ENCODE results near the gene CCDC3.

Gene CCDC3

DNA sequence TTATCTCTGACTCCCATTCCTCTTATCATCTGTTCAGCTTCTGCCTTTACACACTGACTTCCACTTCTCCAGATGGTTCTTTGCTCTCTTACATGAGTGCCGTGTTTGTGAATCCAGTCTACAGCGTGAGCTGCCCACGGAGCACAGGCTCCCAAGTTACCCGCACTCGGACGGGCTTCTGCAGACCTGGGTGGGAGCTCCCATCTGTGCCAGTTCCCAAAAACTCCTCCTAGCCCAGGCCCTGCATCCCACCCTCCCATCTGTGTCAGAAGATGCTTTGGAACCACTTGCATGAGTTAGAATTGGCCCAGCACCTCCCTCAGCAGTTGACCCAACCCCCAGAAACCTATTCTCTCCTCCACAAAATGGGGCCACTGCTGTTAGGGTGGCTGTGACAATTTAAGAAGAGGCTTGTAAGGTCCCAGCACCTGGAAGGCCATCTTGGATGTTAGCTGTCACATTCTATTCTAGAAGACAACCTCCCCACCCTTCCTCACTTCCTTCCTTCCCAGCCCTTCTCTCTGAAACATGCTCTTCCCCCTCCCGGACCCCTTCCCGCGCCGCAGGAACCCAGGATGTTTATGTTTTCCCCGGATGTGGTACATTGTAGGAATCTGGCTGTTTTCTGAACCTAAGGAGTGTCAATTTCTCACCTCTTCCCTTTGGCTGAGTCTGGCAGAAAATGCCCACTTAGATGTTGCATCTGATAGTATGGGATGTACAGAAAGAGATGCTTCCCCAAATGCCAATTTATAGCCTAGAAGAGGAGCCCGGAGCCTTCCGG is 79.2 kb downstream of the CCDC3 start:
- no peak for DNase-seq (ENCODE audit: low read depth)

DNA sequence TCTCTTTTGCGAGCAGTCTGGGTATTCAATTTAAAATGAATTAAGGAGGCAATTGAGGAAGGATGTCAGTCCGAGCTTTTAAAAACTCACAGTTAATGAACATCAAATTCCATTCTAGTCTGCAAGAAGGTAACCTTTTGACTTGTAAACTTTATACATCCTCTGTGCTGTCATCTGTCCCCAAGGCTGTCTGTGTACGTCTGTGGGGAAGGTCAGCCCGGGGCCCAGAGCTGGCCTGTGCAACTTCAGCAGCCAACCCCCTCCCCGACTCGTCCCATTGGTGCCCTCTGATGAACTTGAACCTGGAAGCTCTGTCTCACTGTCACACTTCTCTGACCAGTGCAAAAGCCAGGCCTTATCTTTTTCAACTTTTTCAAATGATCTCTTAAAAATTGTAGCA is 80.3 kb downstream of the CCDC3 start:
- DNase-seq (ENCODE audit: low read depth): no peak

DNA sequence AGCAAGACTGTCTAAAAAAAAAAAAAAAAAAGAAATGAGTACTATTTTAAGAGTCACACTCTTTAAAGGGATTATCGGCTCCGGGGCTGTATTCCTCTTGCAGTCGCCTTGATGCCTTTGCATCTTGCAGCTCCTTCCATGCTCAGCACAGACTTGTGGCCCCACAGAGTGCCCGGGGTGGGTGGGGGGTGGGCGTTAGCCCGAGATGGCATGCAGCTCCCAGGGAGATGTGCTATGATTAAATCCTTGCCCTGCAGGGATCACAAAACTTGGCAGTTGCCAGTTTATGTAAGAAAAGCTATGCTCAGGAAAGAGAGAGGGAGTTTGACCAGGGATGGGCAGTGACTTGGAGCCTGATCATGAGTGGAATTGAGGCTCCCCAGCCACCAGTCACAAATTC is 81.9 kb downstream of the CCDC3 start:
- DNase-seq (ENCODE audit: low read depth): no peak

DNA sequence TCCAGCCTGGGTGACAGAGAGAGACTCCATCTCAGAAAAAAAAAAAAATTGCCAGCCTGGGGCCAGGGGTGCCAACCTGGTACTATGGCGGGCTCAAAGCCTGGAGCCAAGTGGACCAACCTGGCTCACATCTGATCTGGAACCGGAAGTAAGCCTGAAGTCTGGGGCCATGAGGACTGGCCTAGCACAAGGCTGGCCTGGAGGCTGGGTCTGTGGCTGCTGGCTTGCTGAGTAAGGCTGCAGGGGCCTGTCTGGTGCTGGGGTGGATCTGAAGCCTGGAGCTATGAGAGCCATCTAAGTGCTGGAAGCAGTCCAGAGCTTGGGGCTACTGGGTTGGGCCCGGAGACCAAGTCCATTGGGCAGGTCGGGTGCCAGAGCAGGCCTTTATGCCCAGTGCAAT is 84.9 kb downstream of the CCDC3 start:
- no peak for DNase-seq (ENCODE audit: low read depth)

DNA sequence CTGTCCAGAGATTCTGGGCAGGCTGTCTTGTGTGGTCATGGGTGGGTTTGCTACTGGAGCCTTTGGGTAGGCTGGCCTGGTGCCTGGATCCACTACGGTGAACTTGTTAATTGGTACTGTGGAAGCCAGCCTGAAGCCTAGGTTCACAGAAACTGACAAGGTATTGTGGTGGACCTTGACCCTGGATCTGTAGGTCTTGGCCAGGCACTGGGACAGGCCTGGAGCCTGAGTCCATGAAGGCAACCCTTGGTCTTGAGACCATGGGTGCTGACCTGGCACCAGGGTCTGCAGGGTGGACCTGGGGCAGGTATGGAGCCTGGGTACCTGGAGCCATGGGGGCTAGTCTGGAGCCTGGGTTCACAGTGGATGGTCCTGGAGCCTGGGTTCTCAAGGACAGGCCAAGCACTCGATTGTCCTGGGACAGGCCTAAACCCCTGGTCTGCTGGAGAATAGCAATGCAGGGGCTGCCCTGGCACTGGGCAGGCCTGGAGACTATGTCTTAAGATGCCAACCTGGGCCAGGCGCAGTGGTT is 85.8 kb downstream of the CCDC3 start:
- no peak for DNase-seq (ENCODE audit: low read depth)

DNA sequence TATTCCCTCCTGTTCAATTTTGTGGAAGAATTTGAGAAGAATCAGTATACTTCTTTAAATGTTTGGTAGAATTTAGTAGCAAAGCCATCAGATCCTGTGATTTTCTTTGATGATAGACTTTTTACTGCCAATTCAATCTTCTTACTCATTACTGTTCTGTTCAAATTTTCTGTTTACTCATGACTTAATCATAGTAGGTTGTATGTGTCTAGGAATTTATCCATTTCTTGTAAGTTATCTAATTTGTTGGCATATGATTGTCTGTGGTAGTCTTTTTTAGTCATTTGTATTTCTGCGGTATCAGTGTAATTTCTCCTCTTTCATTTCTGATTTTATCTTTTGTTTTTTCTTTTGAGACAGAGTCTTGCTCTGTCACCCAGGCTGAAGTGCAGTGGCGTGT is 87.4 kb downstream of the CCDC3 start:
- DNase-seq (ENCODE audit: low read depth): no peak

DNA sequence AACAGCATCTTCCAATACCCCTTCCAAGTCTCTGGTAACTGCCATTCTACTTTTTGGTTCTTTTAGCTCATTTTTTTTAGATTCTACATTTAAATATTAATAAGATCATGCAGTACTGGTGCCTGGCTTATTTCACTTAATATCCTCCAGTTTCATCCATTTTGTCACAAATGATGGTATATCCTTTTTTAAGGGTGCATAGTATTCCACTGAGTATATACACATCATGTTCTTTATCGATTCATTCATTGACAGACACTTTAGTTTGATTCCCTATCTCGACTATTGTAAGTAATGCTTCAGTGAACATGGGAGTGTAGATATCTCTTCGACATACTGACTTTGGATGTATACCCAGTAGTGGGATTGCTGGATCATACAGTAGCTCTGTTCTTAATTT is 89.7 kb downstream of the CCDC3 start:
- DNase-seq (ENCODE audit: low read depth): no peak

DNA sequence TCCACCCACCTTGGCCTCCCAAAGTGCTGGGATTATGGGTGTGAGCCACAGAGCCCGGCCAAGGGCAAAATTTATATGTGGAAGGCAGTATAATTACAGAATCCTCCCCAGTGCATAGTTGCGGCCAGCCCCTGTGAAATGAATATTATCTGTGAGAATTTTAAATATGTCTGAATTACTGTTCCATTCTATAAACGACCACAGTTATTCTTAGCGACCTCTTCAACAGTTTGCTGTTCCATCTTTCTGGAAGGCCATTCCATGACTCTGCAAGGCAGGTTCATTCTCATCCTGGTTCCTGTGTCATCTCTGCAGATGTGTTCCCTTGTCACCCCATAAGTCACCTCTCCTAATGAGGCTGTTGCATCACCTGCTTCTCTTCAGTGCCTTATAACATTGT is 90.7 kb downstream of the CCDC3 start:
- no peak for DNase-seq (ENCODE audit: low read depth)

DNA sequence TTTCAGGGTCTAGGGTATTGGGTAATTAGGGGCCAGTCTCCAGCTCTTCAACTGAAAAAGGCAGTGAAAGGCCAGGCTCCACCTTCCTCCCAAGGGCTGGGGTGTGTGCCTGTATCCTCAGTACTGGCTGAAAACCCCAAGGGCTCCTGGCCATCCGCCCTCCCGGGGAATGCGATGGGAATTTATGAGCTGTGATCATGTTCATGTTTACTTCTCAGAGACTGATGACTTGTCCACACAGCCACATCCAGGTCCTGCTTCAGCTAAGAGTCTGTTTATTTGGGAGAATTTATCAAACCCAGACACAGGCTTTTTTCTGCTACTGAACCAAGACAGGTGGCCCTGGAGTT is 91.7 kb downstream of the CCDC3 start:
- DNase-seq (ENCODE audit: low read depth): no peak

DNA sequence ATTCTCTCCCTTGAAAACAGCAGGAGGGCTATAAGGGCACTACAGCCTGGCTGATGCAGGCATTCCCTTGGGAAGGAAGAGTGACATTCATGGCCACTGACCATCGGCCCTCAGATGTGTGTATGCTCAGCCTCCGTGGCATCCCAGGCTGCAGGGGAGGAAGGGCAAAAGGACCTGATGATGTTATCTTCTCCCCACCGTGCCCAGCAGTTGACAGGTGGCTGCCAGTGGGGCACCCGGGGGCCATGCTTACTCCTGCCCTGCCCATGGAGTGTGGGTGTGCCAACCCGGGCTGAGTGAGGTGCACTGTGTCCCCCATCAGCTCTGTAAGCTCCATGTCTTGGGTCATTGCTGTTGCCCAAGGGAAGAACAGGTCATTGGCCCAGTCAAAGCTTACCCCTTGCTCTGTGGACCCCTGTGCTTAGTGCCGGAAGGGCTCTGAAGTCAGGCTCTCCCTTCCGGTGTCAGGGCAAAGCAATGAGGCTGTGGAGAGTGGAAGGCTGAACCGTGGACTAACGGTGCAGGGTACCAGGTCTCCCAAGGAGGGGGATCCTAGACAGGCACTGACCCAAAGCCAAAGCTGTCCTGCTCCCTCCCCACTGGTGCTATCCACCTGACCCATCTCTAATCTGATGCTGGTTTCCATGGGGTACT is 92.2 kb downstream of the CCDC3 start:
- DNase-seq (ENCODE audit: low read depth): no peak

DNA sequence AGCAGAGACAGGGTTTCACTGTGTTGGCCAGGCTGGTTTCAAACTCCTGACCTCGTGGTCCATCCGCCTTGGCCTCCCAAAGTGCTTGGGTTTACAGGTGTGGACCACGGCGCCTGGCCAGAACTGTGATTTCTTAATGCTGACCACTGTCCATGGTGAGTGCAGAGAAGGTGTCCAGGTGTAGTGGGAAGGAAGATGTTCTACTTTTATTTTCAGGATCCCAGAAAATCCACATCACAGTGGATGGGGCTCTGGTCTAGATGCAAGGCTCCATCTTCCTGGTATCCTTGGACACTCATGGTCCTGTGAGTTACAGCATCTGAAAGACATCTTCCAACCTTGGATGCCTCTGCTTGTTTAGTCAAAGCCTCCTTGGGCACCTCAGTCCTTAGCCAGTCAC is 92.7 kb downstream of the CCDC3 start:
- DNase-seq (ENCODE audit: low read depth): no peak

DNA sequence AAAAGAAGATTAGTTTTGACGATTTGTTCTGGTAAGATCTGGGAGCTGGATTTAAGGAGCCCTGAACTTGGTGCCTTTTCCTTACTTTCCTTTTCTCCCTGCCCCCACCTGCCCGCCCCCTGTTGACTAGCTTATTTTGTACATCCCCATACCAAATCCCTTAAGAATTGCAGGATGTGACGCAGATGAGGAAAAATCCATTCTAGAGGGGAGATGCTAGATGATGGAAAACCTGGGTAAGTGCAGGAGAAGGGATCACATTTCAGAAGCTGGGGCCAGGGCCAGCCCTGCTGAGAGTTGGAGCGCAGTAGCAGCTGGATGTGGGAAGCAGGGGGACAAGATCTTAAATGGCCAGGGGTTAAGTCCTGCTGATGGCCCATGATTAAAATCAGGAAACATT is 93.9 kb downstream of the CCDC3 start:
- no peak for DNase-seq (ENCODE audit: low read depth)

DNA sequence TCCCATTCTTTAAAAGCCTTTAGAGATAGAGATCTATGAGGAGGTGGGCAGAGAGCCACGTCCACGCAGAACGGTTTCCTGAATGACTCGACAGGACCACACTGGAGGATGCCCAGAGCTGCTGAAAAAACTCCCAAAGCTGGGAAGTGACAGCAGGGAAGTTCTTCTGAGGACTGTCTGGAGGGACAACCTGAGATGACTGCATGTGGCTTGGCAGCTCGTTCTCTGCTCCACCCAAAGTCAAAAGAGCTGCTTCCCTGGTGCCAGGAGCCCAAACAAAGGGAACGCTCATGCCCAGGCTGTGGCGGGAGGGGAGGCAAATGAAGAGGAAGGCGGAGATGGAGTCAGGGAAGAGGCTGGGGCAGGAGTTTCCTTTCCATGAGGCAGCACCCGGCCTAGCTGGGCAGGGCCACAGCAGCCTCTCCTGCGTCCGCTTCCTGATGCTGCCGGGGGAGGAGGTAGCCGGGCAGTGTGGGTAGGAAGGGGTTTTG is 95.4 kb downstream of the CCDC3 start:
- no peak for DNase-seq (ENCODE audit: low read depth)

DNA sequence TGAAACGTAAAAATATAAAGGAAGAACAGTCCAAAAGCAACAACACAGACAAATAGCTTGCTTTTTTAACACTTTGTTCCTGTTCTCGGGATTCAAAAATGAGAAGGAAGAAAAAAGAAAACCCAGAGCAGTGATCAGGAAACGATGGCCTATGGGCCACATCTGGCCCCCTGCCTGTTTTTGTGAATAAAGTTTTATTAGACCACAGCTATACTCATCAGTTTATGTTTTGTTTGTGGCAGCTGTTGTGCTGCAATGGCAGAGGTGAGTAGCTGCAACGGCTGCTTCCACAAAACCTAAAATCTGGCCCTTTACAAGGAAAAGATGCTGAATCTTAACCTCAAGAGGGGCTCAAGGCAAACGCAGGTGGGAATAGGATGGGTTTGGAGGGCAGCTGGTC is 96.4 kb downstream of the CCDC3 start:
- no peak for DNase-seq (ENCODE audit: low read depth)

DNA sequence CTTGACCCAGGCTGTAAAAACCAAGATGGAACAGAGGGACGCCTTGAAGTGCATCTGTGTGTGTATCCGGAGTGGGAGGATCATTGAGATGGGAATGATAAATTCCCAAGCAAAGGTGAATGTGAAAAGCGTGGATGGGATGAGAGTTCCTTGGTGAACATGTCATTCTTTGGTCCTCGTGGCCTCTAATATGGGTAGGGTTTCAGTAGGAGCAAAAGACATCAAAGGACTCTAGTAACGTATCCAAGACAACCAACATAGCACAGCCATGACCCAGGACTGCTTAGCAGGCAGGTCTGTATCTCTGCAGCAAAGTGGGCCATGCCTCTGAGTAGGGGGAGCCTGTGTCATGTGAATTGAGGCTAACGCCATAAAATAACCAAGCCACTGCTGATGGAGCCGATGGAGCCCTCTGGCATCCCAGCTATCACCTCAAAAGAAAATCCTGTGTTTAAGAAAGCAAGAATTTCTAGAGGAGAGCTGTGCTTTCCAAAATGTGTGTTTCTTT is 98.6 kb downstream of the CCDC3 start:
- no peak for DNase-seq (ENCODE audit: low read depth)

DNA sequence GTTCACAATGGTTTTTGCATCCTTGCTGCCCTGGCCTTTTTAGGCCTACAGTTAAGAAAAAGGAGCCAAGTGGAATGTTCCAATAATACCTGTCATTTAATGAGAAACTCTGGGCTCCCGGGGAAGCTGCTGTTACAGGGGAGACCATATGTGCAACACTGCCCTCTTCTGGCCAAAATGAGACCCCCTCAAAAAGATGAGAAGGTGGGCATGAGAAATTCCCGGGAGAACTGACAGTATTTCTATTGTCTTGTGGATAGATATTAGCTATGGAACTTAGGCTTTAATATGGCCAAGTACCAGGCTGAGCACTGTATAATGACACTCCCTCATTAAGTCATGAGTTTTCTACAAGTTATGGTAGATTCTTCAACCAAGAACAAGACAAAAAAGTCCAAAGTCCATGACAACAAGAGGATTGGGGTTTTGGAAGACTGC is 99.4 kb downstream of the CCDC3 start:
- DNase-seq (ENCODE audit: low read depth): no peak

DNA sequence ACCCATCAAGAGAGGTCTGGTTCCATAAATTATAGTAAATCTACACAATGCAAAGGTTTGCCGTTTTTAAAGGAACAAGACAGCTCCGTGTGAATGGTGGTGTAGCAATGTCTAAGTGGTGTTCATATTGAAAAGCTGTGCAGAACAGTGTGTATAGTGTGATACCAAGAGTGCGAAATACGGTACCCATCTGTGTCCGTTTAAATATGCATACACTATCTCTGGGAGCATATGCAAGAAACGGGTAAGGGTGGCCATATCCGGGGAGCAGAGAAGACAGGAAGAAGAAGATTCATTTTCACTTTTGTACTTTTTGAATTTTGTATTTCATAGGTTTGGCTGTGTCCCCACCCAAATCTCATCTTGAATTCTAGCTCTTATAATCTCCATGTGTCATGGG is 102.0 kb downstream of the CCDC3 start:
- DNase-seq (ENCODE audit: low read depth): no peak

DNA sequence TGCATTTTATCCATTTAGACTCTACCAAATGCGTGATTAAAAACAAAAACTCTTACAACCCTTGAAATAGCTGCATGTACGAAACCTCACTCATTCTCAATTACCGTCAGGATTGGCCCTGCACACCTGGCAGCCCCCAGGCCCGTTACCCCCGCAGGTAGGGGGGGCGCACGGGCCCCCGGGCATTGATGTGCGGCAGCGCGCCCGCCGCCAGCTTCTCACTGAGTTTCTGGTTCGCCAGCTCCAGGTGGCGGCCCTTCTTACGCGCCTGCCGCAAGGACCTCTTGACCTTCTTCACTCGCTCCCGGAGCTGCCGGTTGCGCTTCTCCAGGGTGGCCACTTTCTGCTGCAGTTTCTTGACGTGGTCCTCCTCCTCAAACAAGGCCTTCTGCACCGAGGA is 103.2 kb downstream of the CCDC3 start:
- DNase-seq (ENCODE audit: low read depth): no peak

DNA sequence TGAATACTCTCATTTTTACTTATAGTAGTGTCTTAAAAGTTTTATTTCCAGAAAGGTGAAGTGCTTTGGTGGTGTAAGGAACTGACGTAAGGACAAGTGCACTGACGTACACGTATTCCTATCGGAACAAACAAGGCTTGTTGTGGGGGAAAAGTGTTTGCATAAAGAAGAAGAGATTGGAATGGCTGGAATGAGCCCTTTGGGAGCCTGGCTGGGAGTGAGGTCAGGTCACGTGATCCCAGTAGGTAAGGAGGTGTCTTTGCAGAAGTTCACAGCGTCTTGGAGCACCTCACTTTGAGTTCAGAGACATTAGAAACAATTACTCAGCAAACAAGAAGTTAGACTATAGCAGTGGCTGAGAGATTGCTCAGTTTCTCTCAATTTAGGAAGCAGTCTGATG is 104.2 kb downstream of the CCDC3 start:
- no peak for DNase-seq (ENCODE audit: low read depth)

DNA sequence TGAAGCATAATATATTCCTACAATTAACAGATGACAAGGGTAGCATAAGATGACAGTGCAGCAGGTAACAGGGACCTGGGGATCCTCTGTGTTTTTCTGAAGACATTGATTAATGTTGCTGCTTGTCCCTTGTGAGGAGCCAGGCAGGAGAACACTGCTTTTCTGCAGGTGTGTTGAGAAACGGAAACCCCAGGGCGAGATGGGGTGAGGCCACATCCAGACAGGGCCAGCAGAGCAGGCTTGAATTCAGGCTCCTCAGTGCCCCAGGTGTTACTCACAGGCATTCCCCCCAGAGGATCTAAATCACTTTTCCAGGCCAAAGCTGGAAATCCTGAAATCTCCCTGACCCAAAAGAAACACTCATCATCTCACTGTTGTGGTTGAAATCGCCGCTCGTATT is 105.3 kb downstream of the CCDC3 start:
- no peak for DNase-seq (ENCODE audit: low read depth)

DNA sequence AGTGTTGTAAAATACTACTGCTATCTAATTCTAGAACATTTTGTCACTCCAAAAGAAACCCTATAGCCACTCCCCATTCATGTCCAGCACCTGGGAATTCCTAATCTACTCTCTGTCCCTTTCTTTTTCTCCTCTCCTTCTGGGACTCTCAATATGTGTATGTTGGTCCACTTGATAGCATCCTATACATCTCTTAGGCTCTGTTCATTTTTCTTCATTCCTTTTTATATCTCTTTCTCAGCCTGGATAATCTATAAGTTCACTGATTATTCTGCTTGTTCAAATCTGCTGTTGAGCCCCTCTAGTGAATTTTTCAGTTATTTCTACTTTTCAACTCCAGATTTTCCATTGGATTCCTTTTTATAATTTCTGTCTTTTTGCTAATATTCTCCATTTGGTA is 108.6 kb downstream of the CCDC3 start:
- no peak for DNase-seq (ENCODE audit: low read depth)

DNA sequence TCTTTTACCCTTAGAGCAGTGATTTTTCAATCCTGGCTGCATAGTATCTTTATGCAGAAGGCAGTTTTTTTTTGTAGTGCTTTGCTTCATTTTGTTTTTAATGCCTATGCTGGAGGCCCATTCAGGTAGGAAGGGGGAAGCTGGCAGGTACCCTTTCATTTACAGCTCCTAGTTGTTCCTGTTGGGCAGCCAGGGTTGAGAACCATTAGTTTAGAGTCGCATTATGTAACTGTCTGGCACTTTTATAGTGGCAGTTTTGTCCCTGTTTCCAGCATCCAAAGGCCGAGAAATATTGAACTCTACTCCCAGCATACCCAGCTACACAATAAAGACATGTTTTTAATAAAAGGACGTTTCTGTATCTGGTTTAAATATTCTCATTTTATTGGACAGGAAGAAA is 110.6 kb downstream of the CCDC3 start:
- no peak for DNase-seq (ENCODE audit: low read depth)

DNA sequence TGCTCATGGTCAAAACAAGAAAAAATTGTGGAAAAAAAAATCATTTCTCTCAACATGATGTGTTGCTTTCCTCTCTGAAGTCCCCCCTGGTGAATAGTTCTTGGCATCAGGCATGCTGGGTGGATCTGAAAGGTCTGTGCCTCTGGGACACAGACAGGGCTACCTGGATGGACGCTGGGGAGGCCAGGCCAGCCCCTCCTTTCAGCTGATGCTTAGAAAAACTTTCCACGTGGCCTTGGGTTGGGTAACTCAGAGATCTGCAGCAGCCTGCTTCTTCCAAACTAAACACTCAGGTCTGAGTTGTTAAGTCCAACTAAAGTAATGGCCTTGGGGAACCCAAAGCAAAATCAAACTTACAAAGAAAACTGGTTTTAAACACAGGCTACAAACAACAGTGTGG is 113.0 kb downstream of the CCDC3 start:
- no peak for DNase-seq (ENCODE audit: low read depth)

DNA sequence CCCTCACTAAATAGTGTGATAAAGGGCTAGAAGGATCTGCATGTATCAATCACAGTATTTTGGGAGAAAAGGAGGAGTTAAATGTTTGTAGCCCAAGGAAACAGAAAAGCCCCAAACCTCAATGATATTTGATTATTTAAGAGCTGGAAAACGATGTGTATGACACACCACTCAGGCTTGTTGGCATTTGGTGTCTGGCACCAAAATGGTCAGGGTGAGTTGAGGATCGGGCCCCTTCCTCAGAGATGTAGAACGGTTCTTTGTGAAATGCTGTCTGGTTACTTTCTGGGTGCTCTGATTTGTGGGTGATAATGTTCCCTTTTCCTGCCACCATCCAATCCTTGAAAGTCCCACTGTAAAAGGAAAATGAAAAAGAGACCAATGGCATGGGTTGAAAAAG is 113.7 kb downstream of the CCDC3 start:
- no peak for DNase-seq (ENCODE audit: low read depth)

Measured in activated T-helper 1 cell treated with Interleukin-2 at 50 U/mL for 16 hours (primary cell).